ENCODE measurements around the gene RAMACL.

RAMACL gene

GRCh38 chr6:166621114-166621540 is 34.6 kb upstream of the RAMACL start:
- DNase-seq (ENCODE audit: insufficient read length, low spot score) (no peak), FAIRE-seq (no peak)
- no peak for TF ChIP-seq CTCF (IDR thresholded peaks at IDR 0.05; ENCODE audit: insufficient read depth, missing control alignments)

DNA sequence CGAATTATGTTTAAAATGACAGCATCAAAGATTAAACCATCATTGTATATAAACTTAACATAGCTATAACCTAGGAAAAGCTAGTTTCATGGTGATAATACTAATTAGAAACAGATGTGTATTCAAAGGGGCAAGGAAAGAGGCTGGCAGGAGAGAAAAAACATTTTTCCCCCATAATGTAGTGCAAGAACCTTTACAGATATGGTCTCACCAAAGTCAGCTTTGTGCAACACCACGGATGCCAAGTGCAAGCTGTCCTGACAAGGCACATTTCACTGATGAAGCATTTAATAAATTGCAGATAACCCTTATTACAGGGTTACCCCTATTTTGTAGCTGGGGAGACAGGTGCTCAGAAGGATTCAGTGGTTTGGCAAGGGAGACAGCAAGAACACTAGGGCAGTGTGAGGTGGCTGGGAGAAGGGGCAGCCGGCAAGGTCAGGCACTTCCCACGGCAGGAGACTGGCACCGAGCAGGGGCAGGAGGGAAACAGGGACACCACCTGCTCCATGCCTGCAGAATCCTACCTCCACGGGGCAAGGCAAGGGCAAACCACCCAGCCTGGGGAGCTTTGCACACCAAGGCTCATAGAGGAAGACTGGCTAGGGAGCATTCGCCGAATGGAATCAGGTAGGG is 34.1 kb upstream of the RAMACL start:
- FAIRE-seq (no peak), DNase-seq (ENCODE audit: insufficient read length, low spot score) (no peak)
- no peak for TF ChIP-seq CTCF (IDR thresholded peaks at IDR 0.05; ENCODE audit: insufficient read depth, missing control alignments)

GRCh38 chr6:166619912-166620311 is 33.4 kb upstream of the RAMACL start:
- no peak for TF ChIP-seq CTCF (IDR thresholded peaks at IDR 0.05; ENCODE audit: insufficient read depth, missing control alignments)
- DNase-seq (ENCODE audit: insufficient read length, low spot score): no peak
- no peak for FAIRE-seq

DNA sequence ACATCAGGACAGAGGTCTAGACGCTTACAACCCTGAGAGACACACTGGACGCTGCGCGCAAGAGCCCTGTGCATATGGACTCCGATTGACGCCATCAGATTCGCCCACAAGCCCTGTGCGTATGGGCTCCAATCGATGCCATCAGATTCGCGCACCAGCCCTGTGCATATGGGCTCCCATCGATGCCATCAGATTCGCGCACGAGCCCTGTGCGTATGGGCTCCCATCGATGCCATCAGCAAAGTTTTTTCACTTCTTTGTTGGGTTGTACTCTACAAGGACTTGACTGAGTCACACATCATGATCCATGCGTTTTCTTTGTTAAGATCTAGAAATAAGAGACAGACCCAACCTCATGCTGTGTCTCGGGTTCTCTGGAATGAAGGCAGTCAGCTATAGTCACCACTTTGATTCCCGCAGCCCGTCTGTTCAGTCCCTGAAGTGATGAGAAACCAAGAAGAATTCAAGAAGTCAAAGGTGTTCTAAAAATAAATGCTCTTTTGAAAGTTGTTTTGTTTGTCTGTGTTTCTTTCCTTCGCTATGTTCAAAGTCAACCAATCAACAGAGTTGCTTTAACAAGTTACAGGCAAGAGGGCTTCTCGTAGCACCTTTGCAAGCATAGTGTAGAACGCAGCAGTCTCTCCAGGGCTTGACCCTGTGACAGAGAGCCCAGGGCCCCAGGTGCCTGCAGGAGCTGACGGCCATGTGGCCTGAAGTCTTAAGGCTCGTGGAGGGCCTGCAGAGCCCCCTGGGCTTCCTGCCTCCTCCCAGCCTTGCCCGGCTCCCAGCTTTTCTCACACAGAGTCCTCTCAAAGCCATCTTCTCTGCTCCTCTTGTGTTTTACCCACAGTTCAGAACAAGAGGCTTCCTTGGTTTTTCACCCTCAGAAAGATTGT is 32.6 kb upstream of the RAMACL start:
- TF ChIP-seq CTCF (IDR thresholded peaks at IDR 0.05; ENCODE audit: insufficient read depth, missing control alignments): no peak
- DNase-seq (ENCODE audit: insufficient read length, low spot score) (no peak), FAIRE-seq (no peak)

DNA sequence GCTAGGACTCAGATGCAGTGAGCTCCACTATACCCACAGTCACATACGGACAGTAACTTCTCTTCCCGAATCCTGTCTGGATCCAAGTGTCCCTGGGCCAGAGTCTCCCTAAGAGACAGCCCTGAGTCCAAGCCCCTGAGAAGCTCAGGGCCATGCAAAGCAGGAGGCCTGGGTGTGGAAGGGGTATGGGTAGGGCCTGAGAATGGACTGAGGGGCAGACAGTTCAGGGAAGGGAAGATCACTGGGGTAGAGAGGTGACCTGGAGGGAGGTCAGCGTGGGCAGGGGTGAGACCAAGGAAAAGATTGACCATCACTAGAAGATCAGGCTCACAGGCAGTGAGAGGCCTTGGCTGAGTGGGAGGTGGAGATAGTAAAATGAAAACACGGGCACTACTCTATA is 31.8 kb upstream of the RAMACL start:
- TF ChIP-seq CTCF (IDR thresholded peaks at IDR 0.05; ENCODE audit: insufficient read depth, missing control alignments): no peak
- DNase-seq (ENCODE audit: insufficient read length, low spot score) (no peak), FAIRE-seq (no peak)

DNA sequence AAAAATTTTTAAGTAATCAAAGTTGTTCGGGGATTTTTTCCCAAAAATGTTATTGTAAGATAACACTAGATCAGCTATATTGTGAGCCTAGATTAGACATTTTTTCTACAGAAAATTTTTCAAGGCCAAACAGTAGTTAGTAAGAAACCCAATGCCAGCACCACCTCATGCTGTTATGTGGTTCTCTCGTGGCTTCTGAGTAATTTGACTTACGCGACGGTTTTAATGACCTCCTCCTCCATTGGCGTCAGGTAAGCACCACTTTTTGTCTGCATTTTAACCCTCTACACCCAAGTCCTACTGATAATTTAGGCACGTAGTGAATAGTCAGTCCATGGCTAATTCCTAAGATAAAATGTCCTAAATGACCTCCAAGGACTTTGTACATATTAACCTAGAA is 30.9 kb upstream of the RAMACL start:
- FAIRE-seq: no peak
- no peak for TF ChIP-seq CTCF (IDR thresholded peaks at IDR 0.05; ENCODE audit: insufficient read depth, missing control alignments)
- DNase-seq (ENCODE audit: insufficient read length, low spot score): no peak

Measured in D721Med (cell line).